Thyroid gland (tissue), 4 donors: Measurements from ENCODE around the gene THAP11. TPM values are rescaled to one million over a fixed set of nuclear protein-coding genes. Genes with fewer than 3 reads are reported as not detected.

ENCODE experiments used
- DNase-seq, 2 donors: peaks; one replicate each; pipeline ENCODE4 v3.0.0-alpha.2; 2019
- H3K27ac ChIP-seq, 3 donors: fragments of 200-600 bp; sonication (generic); 1 replicate in 2 of 3; 2 replicates in 1 of 3; pipeline ENCODE4 v1.5.1; 2016 to 2019; ENCODE audit warnings: mild to moderate bottlenecking in 1 of 3, moderate library complexity in 1 of 3
- H3K27me3 ChIP-seq: fragments of 200-600 bp; sonication (generic); one replicate; pipeline ENCODE4 v1.5.1; 2019
- H3K36me3 ChIP-seq, 2 donors: fragments of 200-600 bp; sonication (generic); one replicate each; pipeline ENCODE4 v1.5.1; 2016 to 2019
- H3K4me1 ChIP-seq, 2 donors: fragments of 200-600 bp; sonication (generic); one replicate each; pipeline ENCODE4 v1.5.1; 2017 to 2019
- H3K4me3 ChIP-seq, 3 donors: fragments of 200-600 bp; sonication (generic); replicated peaks in 1 of 3; 1 replicate in 2 of 3; 2 replicates in 1 of 3; pipeline ENCODE4 v1.5.1; 2016; ENCODE audit warnings: mild to moderate bottlenecking in 1 of 3
- H3K9me3 ChIP-seq: fragments of 200-600 bp; sonication (generic); one replicate; pipeline ENCODE4 v1.5.1; 2017
- POLR2A ChIP-seq, 2 donors: fragments of 450-650 bp; IDR thresholded peaks; one replicate each; pipeline ENCODE4 v1.6.1; 2017; ENCODE audit warnings: antibody characterized with exemption in 2 of 2, mild to moderate bottlenecking in 2 of 2, moderate library complexity in 1 of 2
- WGBS, 2 donors: methylation state at CpG; one replicate each; pipeline ENCODE4 v1.1.5; 2017; 5-methylcytosine and 5-hydroxymethylcytosine counted together
- intact Hi-C: fragments of 100-400 bp; cut with DNase I; formaldehyde crosslinking; loops from one replicate; pipeline ENCODE4 v1.15.1; 2023
- total RNA-seq, 4 donors: library from RNA; depleted of rRNA; stranded (reverse); fragments of >200 nt; gene quantifications; one replicate each; pipeline ENCODE4 v1.2.3, GENCODE V29; 2016
- TF ChIP-seq, protein P1 (sequence below), 6 experiments: fragments of 200-600 bp in 3 of 6; fragments of 450-650 bp in 3 of 6; sonication (generic) in 3 of 6; IDR thresholded peaks; one replicate each; pipeline ENCODE4 v1.5.1; 2016 to 2019; ENCODE audit warnings: antibody characterized with exemption in 6 of 6, mild to moderate bottlenecking in 2 of 6, inconsistent platforms in 1 of 6, moderate library complexity in 1 of 6

Gene THAP11
- total RNA-seq, 4 donors from 2014 or later = 53.5 to 79.0 (median 67.8) TPM

DNA sequence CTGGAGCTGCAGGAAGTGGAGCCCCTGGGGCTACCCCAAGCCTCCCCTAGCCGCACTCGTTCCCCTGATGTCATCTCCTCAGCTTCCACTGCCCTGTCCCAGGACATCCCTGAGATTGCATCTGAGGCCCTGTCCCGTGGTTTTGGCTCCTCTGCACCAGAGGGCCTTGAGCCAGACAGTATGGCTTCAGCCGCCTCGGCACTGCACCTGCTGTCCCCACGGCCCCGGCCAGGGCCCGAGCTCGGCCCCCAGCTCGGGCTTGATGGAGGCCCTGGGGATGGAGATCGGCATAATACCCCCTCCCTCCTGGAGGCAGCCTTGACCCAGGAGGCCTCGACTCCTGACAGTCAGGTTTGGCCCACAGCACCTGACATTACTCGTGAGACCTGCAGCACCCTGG lies 38.5 kb downstream of the THAP11 start:
- intact Hi-C loops = loop anchor here (5.0 kb wide), 2 partner anchors 47 to 162 kb away; no protein-coding TSS in a partner anchor
- H3K36me3 ChIP-seq = peaks cover 58 to 77% of the 10 kb centered on the region in 2 donors
- no peaks in the 10 kb centered on the region for H3K27me3 ChIP-seq
- H3K4me3 ChIP-seq = no peak overlapping the region
- no peak overlapping the region for H3K27ac ChIP-seq
- H3K9me3 ChIP-seq = no peaks in the 10 kb centered on the region
- DNase-seq = no peak
- WGBS, 2 donors = 92 to 97% methylated on average over 13 of the region's 13 CpGs
- H3K4me1 ChIP-seq = peaks cover 0 to 4% of the 10 kb centered on the region in 2 donors
- TF ChIP-seq, protein P1, sequence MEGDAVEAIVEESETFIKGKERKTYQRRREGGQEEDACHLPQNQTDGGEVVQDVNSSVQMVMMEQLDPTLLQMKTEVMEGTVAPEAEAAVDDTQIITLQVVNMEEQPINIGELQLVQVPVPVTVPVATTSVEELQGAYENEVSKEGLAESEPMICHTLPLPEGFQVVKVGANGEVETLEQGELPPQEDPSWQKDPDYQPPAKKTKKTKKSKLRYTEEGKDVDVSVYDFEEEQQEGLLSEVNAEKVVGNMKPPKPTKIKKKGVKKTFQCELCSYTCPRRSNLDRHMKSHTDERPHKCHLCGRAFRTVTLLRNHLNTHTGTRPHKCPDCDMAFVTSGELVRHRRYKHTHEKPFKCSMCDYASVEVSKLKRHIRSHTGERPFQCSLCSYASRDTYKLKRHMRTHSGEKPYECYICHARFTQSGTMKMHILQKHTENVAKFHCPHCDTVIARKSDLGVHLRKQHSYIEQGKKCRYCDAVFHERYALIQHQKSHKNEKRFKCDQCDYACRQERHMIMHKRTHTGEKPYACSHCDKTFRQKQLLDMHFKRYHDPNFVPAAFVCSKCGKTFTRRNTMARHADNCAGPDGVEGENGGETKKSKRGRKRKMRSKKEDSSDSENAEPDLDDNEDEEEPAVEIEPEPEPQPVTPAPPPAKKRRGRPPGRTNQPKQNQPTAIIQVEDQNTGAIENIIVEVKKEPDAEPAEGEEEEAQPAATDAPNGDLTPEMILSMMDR (IDR thresholded peaks at IDR 0.05) = no peak
- TF ChIP-seq POLR2A (IDR thresholded peaks at IDR 0.05) = no peak

DNA sequence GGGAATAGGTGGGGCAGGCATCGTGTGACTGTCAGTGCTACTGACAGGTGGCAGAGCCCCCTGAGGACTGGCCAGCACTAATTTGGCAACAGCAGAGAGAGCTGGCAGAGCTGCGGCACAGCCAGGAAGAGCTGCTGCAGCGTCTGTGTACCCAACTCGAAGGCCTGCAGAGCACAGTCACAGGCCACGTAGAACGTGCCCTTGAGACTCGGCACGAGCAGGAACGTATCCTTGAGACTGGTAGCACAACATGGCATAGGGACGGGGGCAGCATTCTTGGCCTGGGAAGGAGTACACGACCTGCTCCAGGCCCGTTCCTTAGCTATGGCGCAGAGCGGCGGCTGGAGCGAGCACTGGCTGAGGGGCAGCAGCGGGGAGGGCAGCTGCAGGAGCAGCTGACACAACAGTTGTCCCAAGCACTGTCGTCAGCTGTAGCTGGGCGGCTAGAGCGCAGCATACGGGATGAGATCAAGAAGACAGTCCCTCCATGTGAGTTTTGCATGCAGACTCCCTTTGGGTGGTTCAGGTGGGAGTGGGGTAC lies 39.6 kb downstream of the THAP11 start:
- intact Hi-C loops = loop anchor here (5.0 kb wide), 2 partner anchors 46 to 161 kb away; no protein-coding TSS in a partner anchor
- Histone ChIP-seq H3K27me3 (no peaks in the 10 kb centered on the region), H3K9me3 (no peaks in the 10 kb centered on the region), H3K27ac (no peak overlapping the region), H3K4me3 (no peak overlapping the region), H3K36me3 (peaks cover 58 to 77% of the 10 kb centered on the region in 2 donors), H3K4me1 (peaks cover 0 to 4% of the 10 kb centered on the region in 2 donors)
- WGBS, 2 donors = 94 to 95% methylated on average over 13 to 20 of the region's 21 CpGs
- TF ChIP-seq POLR2A (IDR thresholded peaks at IDR 0.05) = no peak
- TF ChIP-seq, protein P1 (IDR thresholded peaks at IDR 0.05) = no peak
- no peak for DNase-seq

DNA sequence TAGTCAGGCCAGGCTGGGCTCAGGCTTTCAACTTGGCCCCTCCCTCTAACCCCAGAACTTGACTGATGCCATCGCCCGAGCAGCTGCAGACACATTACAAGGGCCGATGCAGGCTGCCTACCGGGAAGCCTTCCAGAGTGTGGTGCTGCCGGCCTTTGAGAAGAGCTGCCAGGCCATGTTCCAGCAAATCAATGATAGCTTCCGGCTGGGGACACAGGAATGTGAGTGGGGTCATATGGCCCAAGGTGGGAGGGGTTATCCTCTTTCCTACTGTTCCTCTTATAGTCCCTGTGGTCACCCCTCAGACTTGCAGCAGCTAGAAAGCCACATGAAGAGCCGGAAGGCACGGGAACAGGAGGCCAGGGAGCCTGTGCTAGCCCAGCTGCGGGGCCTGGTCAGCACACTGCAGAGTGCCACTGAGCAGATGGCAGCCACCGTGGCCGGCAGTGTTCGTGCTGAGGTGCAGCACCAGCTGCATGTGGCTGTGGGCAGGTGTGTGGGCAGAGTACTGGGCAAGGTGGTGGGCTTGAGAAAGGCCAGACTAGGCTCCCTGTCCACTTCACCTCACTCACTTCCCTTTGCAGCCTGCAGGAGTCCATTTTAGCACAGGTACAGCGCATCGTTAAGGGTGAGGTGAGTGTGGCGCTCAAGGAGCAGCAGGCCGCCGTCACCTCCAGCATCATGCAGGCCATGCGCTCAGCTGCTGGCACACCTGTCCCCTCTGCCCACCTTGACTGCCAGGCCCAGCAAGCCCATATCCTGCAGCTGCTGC lies 40.4 kb downstream of the THAP11 start:
- Histone ChIP-seq H3K27ac (no peak overlapping the region), H3K27me3 (no peaks in the 10 kb centered on the region), H3K4me1 (peaks cover 0 to 4% of the 10 kb centered on the region in 2 donors), H3K36me3 (peaks cover 50 to 69% of the 10 kb centered on the region in 2 donors), H3K4me3 (no peak overlapping the region), H3K9me3 (no peaks in the 10 kb centered on the region)
- intact Hi-C loops = loop anchor here (5.0 kb wide), 2 partner anchors 45 to 160 kb away; no protein-coding TSS in a partner anchor
- 85 to 86% methylated on average over 15 to 17 of the region's 18 CpGs for WGBS, 2 donors
- TF ChIP-seq, protein P1 (IDR thresholded peaks at IDR 0.05) = no peak
- TF ChIP-seq POLR2A (IDR thresholded peaks at IDR 0.05) = no peak
- no peak for DNase-seq

DNA sequence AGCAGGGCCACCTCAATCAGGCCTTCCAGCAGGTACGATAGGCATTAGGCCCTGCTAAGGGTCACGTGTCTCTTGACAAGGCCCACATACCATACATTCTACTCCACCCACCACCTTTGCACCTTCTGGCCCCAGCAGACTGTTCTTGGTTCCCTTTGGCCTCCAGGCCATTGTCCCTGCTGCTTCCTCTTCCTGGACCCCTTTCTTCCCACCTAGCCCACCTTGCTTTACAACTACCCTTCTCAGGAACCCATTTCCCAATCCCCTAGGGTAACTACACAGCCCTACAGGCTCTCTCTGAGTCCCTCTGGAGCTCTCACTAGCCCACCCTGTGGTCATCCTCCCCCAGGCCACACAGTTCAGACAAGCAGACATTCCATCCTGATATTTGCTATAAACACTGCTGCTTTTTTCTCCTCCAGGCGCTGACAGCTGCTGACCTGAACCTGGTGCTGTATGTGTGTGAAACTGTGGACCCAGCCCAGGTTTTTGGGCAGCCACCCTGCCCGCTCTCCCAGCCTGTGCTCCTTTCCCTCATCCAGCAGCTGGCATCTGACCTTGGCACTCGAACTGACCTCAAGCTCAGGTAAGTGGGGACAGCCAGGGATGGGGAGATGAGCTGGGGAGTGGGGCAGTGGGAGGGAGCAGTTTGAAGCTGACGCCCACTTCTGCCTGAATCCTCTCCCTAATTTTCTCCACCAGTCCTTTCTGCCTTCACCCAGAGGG lies 41.2 kb downstream of the THAP11 start:
- peaks cover 43 to 61% of the 10 kb centered on the region in 2 donors for H3K36me3 ChIP-seq
- H3K27me3 ChIP-seq = no peaks in the 10 kb centered on the region
- intact Hi-C loops = loop anchor here (5.0 kb wide), 2 partner anchors 44 to 159 kb away; no protein-coding TSS in a partner anchor
- no peak overlapping the region for H3K4me3 ChIP-seq
- no peak for DNase-seq
- TF ChIP-seq, protein P1 (IDR thresholded peaks at IDR 0.05) = peak in 1 of 6 experiments; percentile 88
- TF ChIP-seq POLR2A (IDR thresholded peaks at IDR 0.05) = no peak
- no peaks in the 10 kb centered on the region for H3K9me3 ChIP-seq
- no peak overlapping the region for H3K27ac ChIP-seq
- WGBS, 2 donors = 77 to 83% methylated on average over 6 of the region's 6 CpGs
- H3K4me1 ChIP-seq = peaks cover 0 to 4% of the 10 kb centered on the region in 2 donors
